22Rv1 (cell line): Measurements from ENCODE around the gene FAM219A.

ENCODE experiments used
- ZFX ChIP-seq: fragments of 450-650 bp; IDR thresholded peaks from 2 replicates; pipeline ENCODE4 v1.6.1; 2017; ENCODE audit warnings: antibody characterized with exemption, borderline replicate concordance
- TF ChIP-seq, protein P1 (sequence below): fragments of 450-650 bp; IDR thresholded peaks from 2 replicates; pipeline ENCODE4 v1.5.1; 2017; ENCODE audit warnings: mild to moderate bottlenecking

DNA sequence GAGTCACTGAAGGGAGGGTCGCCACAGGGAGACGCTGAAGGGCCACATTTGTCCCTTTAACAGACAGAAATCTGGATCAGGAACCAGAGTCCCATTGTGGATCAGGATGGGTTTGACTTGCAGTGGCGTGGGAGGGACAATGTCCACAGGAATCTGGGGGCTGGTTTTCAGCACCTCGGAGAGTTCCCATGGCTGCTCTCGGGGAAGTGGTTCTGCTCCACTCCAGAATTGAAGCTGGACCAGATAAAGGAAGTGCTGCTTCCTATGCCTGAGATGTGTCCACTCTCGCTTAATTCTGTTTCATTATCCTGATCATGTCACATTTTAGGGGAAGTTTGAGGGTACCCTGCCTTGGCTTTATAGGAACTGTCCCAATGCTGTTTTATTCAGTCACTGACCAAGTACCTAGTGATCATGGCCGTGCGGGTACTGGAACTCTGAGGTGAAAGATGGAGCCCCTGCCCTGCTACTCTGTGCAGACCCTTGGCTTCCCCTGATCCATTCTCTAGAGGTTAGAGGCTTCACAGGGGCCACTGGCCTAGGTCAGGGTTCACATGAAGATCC is 35.7 kb upstream of the FAM219A start:
- TF ChIP-seq, protein P1, sequence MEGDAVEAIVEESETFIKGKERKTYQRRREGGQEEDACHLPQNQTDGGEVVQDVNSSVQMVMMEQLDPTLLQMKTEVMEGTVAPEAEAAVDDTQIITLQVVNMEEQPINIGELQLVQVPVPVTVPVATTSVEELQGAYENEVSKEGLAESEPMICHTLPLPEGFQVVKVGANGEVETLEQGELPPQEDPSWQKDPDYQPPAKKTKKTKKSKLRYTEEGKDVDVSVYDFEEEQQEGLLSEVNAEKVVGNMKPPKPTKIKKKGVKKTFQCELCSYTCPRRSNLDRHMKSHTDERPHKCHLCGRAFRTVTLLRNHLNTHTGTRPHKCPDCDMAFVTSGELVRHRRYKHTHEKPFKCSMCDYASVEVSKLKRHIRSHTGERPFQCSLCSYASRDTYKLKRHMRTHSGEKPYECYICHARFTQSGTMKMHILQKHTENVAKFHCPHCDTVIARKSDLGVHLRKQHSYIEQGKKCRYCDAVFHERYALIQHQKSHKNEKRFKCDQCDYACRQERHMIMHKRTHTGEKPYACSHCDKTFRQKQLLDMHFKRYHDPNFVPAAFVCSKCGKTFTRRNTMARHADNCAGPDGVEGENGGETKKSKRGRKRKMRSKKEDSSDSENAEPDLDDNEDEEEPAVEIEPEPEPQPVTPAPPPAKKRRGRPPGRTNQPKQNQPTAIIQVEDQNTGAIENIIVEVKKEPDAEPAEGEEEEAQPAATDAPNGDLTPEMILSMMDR, result no peak
- no peak for TF ChIP-seq ZFX
